Kidney epithelial cell (primary cell): ENCODE results near the gene GSTA4. TPM values are rescaled to one million over a fixed set of nuclear protein-coding genes. Genes with fewer than 3 reads are reported as not detected.

Experiments used
- DNase-seq: peaks from one replicate; pipeline ENCODE4 v3.0.0-alpha.2; 2010; ENCODE audit warnings: low read depth
- H3K27me3 ChIP-seq: 2 replicates; pipeline ENCODE4 v1.6.0; 2011; ENCODE audit warnings: low read length; ENCODE audit not compliant: control insufficient read depth, insufficient read depth
- H3K36me3 ChIP-seq: 2 replicates; pipeline ENCODE4 v1.5.1; 2011; ENCODE audit warnings: low read length; ENCODE audit not compliant: control insufficient read depth, insufficient read depth
- H3K4me3 ChIP-seq: 2 replicates; pipeline ENCODE4 v1.5.1; 2011; ENCODE audit warnings: low read depth, mild to moderate bottlenecking, control low read depth, low read length
- total RNA-seq: library from RNA; depleted of rRNA; stranded (reverse); fragments of >200 nt; gene quantifications from 2 replicates; pipeline ENCODE4 v1.2.3, GENCODE V29; 2015
- TF ChIP-seq, protein P1 (sequence below): IDR thresholded peaks from 2 replicates; pipeline ENCODE4 v1.5.1; 2011; ENCODE audit warnings: mild to moderate bottlenecking, moderate library complexity, low read length, control low read depth, inconsistent platforms; ENCODE audit not compliant: insufficient read depth, poor library complexity, severe bottlenecking

GSTA4 gene
- total RNA-seq, 1 donor from 2014 or later = 14.3 TPM

DNA sequence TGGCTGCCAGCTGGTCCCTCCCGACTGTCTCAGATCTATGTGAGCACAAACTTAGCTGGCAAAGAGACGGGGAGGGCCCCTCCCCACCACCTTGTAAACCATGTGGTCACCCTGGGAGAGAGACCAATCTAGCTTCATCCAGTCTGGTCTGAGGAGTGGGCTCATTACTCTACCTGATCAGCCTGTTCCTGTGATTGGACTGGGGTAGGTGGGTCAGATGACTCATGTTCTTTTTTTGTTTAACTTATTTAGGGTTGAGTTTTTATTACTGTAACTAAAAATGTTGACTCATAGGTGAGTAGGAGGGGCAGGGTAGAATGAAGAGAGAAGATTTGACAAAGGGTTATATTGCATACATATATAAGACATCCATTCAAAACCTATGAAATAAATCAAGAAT, 4.7 kb downstream of the GSTA4 start:
- no peaks in the 10 kb centered on the region for H3K27me3 ChIP-seq
- no peaks in the 10 kb centered on the region for H3K36me3 ChIP-seq
- DNase-seq = no peak
- H3K4me3 ChIP-seq = no peak overlapping the region
- TF ChIP-seq, protein P1, sequence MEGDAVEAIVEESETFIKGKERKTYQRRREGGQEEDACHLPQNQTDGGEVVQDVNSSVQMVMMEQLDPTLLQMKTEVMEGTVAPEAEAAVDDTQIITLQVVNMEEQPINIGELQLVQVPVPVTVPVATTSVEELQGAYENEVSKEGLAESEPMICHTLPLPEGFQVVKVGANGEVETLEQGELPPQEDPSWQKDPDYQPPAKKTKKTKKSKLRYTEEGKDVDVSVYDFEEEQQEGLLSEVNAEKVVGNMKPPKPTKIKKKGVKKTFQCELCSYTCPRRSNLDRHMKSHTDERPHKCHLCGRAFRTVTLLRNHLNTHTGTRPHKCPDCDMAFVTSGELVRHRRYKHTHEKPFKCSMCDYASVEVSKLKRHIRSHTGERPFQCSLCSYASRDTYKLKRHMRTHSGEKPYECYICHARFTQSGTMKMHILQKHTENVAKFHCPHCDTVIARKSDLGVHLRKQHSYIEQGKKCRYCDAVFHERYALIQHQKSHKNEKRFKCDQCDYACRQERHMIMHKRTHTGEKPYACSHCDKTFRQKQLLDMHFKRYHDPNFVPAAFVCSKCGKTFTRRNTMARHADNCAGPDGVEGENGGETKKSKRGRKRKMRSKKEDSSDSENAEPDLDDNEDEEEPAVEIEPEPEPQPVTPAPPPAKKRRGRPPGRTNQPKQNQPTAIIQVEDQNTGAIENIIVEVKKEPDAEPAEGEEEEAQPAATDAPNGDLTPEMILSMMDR = no peak

DNA sequence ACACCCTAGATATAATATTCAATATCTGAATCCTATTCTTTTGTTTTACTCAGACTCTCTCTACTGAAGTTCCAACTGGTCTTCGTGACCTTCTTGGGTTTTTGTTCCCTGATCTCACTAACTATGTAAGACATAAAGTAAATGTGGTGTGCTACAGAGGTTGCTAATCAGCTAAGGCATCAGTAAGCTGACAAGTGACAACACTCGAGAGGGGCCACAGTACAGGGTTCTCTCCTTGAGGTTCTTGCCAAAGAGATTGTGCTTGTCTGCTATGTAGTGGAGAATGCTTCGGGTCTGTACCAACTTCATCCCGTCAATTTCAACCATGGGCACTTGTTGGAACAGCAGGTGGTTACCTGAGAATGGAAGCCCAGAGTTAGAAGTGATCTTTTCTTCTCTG, 9.9 kb downstream of the GSTA4 start:
- TF ChIP-seq, protein P1 = no peak
- Histone ChIP-seq H3K4me3 (no peak overlapping the region), H3K27me3 (no peaks in the 10 kb centered on the region), H3K36me3 (no peaks in the 10 kb centered on the region)
- DNase-seq = no peak

GRCh38 chr6:52984247-52984646, 10.8 kb downstream of the GSTA4 start:
- H3K36me3 ChIP-seq = no peaks in the 10 kb centered on the region
- no peak for DNase-seq
- H3K4me3 ChIP-seq = no peak overlapping the region
- TF ChIP-seq, protein P1 = no peak
- no peaks in the 10 kb centered on the region for H3K27me3 ChIP-seq

- TF ChIP-seq, protein P1 = no peak
- no peaks in the 10 kb centered on the region for H3K36me3 ChIP-seq
Observed at GRCh38 chr6:52983159-52983848, 11.8 kb downstream of the GSTA4 start.

GRCh38 chr6:52982680-52983079, 12.4 kb downstream of the GSTA4 start:
- no peak for DNase-seq
- H3K36me3 ChIP-seq = no peaks in the 10 kb centered on the region
- H3K4me3 ChIP-seq = no peak overlapping the region
- TF ChIP-seq, protein P1 = no peak
- H3K27me3 ChIP-seq = no peaks in the 10 kb centered on the region

More at GRCh38 chr6:52983159-52983848, 11.8 kb downstream of the GSTA4 start:
- Histone ChIP-seq H3K27me3 (no peaks in the 10 kb centered on the region), H3K4me3 (no peak overlapping the region)
- DNase-seq = no peak
